Stimulated activated CD8-positive, alpha-beta memory T cell treated with anti-CD3 and anti-CD28 coated beads, Interleukin-15, amount 100 ng/mL, for 4 hours (primary cell): Measurements from ENCODE around the gene RIPOR2.

Experiments used
- DNase-seq, 2 donors: peaks; one replicate each; pipeline ENCODE4 v3.0.0-alpha.2; 2020; ENCODE audit warnings: low read depth in 2 of 2

Gene RIPOR2

GRCh38 chr6:24935366-24936152 lies at the start of gene RIPOR2:
TSS of gene RIPOR2 (minus strand) at chr6:24935960. CDS start at chr6:24935898, 62 bp downstream.
- DNase-seq, result peak in 1 of 2 donors; percentile 39

GRCh38 chr6:24985323-24985722 lies 49.6 kb upstream of the RIPOR2 start:
- DNase-seq, result no peak

- DNase-seq, result no peak
Measured at GRCh38 chr6:24982231-24982630, 46.5 kb upstream of the RIPOR2 start.

- DNase-seq, result no peak
Measured at GRCh38 chr6:24981386-24981760, 45.6 kb upstream of the RIPOR2 start.

- DNase-seq, result no peak
Measured at GRCh38 chr6:24980507-24981385, 45.0 kb upstream of the RIPOR2 start.

- DNase-seq, result no peak
Measured at GRCh38 chr6:24979176-24979575, 43.4 kb upstream of the RIPOR2 start.

- DNase-seq, result peak in 1 of 2 donors; percentile 21
Measured at GRCh38 chr6:24974182-24975171, 38.7 kb upstream of the RIPOR2 start.

- no peak for DNase-seq
Measured at GRCh38 chr6:24972311-24972958, 36.7 kb upstream of the RIPOR2 start.

GRCh38 chr6:24971067-24971466 lies 35.3 kb upstream of the RIPOR2 start:
- no peak for DNase-seq

GRCh38 chr6:24969343-24969860 lies 33.6 kb upstream of the RIPOR2 start:
- no peak for DNase-seq

- no peak for DNase-seq
Measured at GRCh38 chr6:24968783-24969182, 33.0 kb upstream of the RIPOR2 start.

GRCh38 chr6:24967211-24967610 lies 31.5 kb upstream of the RIPOR2 start:
- no peak for DNase-seq

- DNase-seq, result no peak
Measured at GRCh38 chr6:24966381-24966780, 30.6 kb upstream of the RIPOR2 start.

GRCh38 chr6:24963887-24964570 lies 28.3 kb upstream of the RIPOR2 start:
- no peak for DNase-seq

- DNase-seq, result no peak
Measured at GRCh38 chr6:24963339-24963738, 27.6 kb upstream of the RIPOR2 start.

- DNase-seq, result no peak
Measured at GRCh38 chr6:24961852-24962251, 26.1 kb upstream of the RIPOR2 start.

- DNase-seq, result no peak
Measured at GRCh38 chr6:24960991-24961475, 25.3 kb upstream of the RIPOR2 start.

- no peak for DNase-seq
Measured at GRCh38 chr6:24959319-24959718, 23.6 kb upstream of the RIPOR2 start.

GRCh38 chr6:24957199-24957598 lies 21.4 kb upstream of the RIPOR2 start:
- DNase-seq, result no peak

- DNase-seq, result no peak
Measured at GRCh38 chr6:24953726-24954125, 18.0 kb upstream of the RIPOR2 start.
